H1 (cell line): ENCODE measurements around the gene TCERG1L. TPM values are rescaled to one million over a fixed set of nuclear protein-coding genes. Genes with fewer than 3 reads are reported as not detected.
A peak's percentile ranks its signal among the peaks of the same experiment; 100 is the strongest.

ENCODE experiments used
- CTCF ChIA-PET: fragments of 300-600 bp; sonication (Branson Sonifier 250); formaldehyde crosslinking; loops from one replicate; lab custom pipeline; 2021; ENCODE audit not compliant: partially characterized antibody; lab: Charles Lee
- POLR2A ChIA-PET: fragments of 300-600 bp; sonication (Branson Sonifier 250); formaldehyde crosslinking; loops from one replicate; lab custom pipeline; 2021; ENCODE audit warnings: inconsistent platforms; ENCODE audit not compliant: partially characterized antibody; lab: Charles Lee
- DNase-seq, 2 experiments: peaks; one replicate each; pipeline versions ENCODE4 v3.0.0 to v3.0.0-alpha.2; 2010 to 2022; ENCODE audit warnings: low spot score in 2 of 2, low read depth in 1 of 2, mixed read lengths in 1 of 2
- FAIRE-seq: peaks from 2 replicates; lab custom pipeline; 2011; peaks lifted over from hg19 to GRCh38; lab: Jason Lieb, UNC
- H2AFZ ChIP-seq: 2 replicates; pipeline ENCODE4 v1.8.1; 2012; ENCODE audit warnings: low read length, inconsistent platforms
- H2AK5ac ChIP-seq: 2 replicates; pipeline ENCODE4 v1.6.1; 2013; ENCODE audit warnings: low read depth, low read length
- H2BK120ac ChIP-seq: replicated peaks from 2 replicates; pipeline ENCODE3; 2013; ENCODE audit warnings: low read depth, low read length, inconsistent platforms
- H2BK12ac ChIP-seq: 2 replicates; pipeline ENCODE4 v1.6.1; 2013; ENCODE audit warnings: low read depth, low read length
- H2BK15ac ChIP-seq: 2 replicates; pipeline ENCODE4 v1.6.1; 2013; ENCODE audit warnings: low read length
- H2BK20ac ChIP-seq: 2 replicates; pipeline ENCODE4 v1.6.1; 2013; ENCODE audit warnings: low read length
- H2BK5ac ChIP-seq: 2 replicates; pipeline ENCODE4 v1.6.1; 2013; ENCODE audit warnings: low read depth, low read length
- H3K14ac ChIP-seq: 2 replicates; pipeline ENCODE4 v1.6.1; 2013; ENCODE audit warnings: inconsistent platforms; ENCODE audit not compliant: insufficient read length
- H3K18ac ChIP-seq: 2 replicates; pipeline ENCODE4 v1.6.1; 2013; ENCODE audit warnings: low read length; ENCODE audit errors: extremely low read depth
- H3K23ac ChIP-seq: 2 replicates; pipeline ENCODE4 v1.6.1; 2013; ENCODE audit warnings: inconsistent platforms; ENCODE audit not compliant: insufficient read length
- H3K23me2 ChIP-seq: 2 replicates; pipeline ENCODE4 v1.6.1; 2013; ENCODE audit warnings: low read depth, low read length
- H3K27ac ChIP-seq: 2 replicates; pipeline ENCODE4 v1.6.1; 2011; ENCODE audit warnings: low read depth, low read length, inconsistent platforms
- H3K27me3 ChIP-seq, 4 experiments: replicated peaks in 1 of 4; 1 replicate in 1 of 4; 2 replicates in 3 of 4; pipeline versions ENCODE4 v1.6.1 to v1.8.1; 2011 to 2013; ENCODE audit warnings: low read length in 3 of 4, mild to moderate bottlenecking in 3 of 4, inconsistent platforms in 2 of 4, mixed read lengths in 2 of 4, moderate library complexity in 1 of 4; ENCODE audit not compliant: control insufficient read depth in 3 of 4, insufficient read depth in 3 of 4; ENCODE audit errors: extremely low read depth in 1 of 4
- H3K36me3 ChIP-seq, 4 experiments: 2 replicates each; pipeline versions ENCODE4 v1.6.1 to v1.8.1; 2011 to 2013; ENCODE audit warnings: mild to moderate bottlenecking in 4 of 4, low read length in 3 of 4, moderate library complexity in 2 of 4, control low read depth in 1 of 4, inconsistent platforms in 1 of 4; ENCODE audit not compliant: insufficient read depth in 4 of 4, control insufficient read depth in 2 of 4
- H3K4ac ChIP-seq: replicated peaks from 2 replicates; pipeline ENCODE3; 2013; ENCODE audit warnings: low read length, low read depth, mixed read lengths, inconsistent platforms; ENCODE audit not compliant: insufficient read length
- H3K4me1 ChIP-seq, 4 experiments: replicated peaks in 1 of 4; 1 replicate in 1 of 4; 2 replicates in 3 of 4; pipeline versions ENCODE4 v1.6.1 to v1.8.1; 2011 to 2013; ENCODE audit warnings: low read length in 3 of 4, inconsistent platforms in 2 of 4, mixed read lengths in 1 of 4; ENCODE audit not compliant: insufficient read depth in 4 of 4, control insufficient read depth in 3 of 4
- H3K4me2 ChIP-seq, 2 experiments: 2 replicates each; pipeline versions ENCODE4 v1.6.1 to v1.8.1; 2011 to 2013; ENCODE audit warnings: low read depth in 2 of 2, low read length in 2 of 2, control low read depth in 1 of 2, inconsistent platforms in 1 of 2, mild to moderate bottlenecking in 1 of 2; ENCODE audit not compliant: insufficient read depth in 1 of 2
- H3K4me3 ChIP-seq, 4 experiments: fragments of 200-600, 300-600 bp in 1 of 4; sonication (generic), shearing (Covaris generic), sonication (Bioruptor Twin) in 1 of 4; 2 replicates each; pipeline versions ENCODE4 v1.5.1 to v1.8.1; 2011 to 2016; ENCODE audit warnings: low read length in 4 of 4, low read depth in 3 of 4, control low read depth in 2 of 4, inconsistent platforms in 2 of 4, mild to moderate bottlenecking in 2 of 4, mixed read lengths in 1 of 4, moderate library complexity in 1 of 4; ENCODE audit not compliant: insufficient read depth in 2 of 4; ENCODE audit errors: extremely low read depth in 1 of 4
- H3K56ac ChIP-seq: replicated peaks from 2 replicates; pipeline ENCODE3; 2013; ENCODE audit warnings: low read depth, mild to moderate bottlenecking, mixed read lengths, low read length, inconsistent platforms; ENCODE audit not compliant: insufficient read length
- H3K79me1 ChIP-seq: 2 replicates; pipeline ENCODE4 v1.6.1; 2013; ENCODE audit warnings: low read depth, low read length, control low read depth
- H3K79me2 ChIP-seq, 2 experiments: 2 replicates each; pipeline versions ENCODE4 v1.6.1 to v1.8.1; 2012 to 2013; ENCODE audit warnings: low read length in 2 of 2, mild to moderate bottlenecking in 2 of 2, inconsistent platforms in 1 of 2; ENCODE audit not compliant: insufficient read depth in 2 of 2, control insufficient read depth in 1 of 2
- H3K9ac ChIP-seq, 4 experiments: replicated peaks in 1 of 4; 1 replicate in 1 of 4; 2 replicates in 3 of 4; pipeline versions ENCODE4 v1.6.1 to v1.8.1; 2011 to 2013; ENCODE audit warnings: low read depth in 3 of 4, low read length in 3 of 4, control low read depth in 2 of 4, mild to moderate bottlenecking in 2 of 4, moderate library complexity in 2 of 4, inconsistent platforms in 1 of 4; ENCODE audit errors: extremely low read depth in 1 of 4
- H3K9me3 ChIP-seq, 2 experiments: 2 replicates each; pipeline versions ENCODE4 v1.6.1 to v1.8.1; 2012 to 2013; ENCODE audit warnings: mild to moderate bottlenecking in 2 of 2, moderate library complexity in 2 of 2, control low read depth in 1 of 2, inconsistent platforms in 1 of 2, low read depth in 1 of 2, low read length in 1 of 2, mixed read lengths in 1 of 2; ENCODE audit not compliant: insufficient read depth in 2 of 2
- H4K20me1 ChIP-seq, 2 experiments: replicated peaks in 1 of 2; 2 replicates each; pipeline versions ENCODE3 to v1.8.1; 2011 to 2013; ENCODE audit warnings: inconsistent platforms in 2 of 2, low read length in 2 of 2, mild to moderate bottlenecking in 1 of 2; ENCODE audit not compliant: insufficient read depth in 2 of 2, control insufficient read depth in 1 of 2
- H4K5ac ChIP-seq: 2 replicates; pipeline ENCODE4 v1.6.1; 2013; ENCODE audit warnings: low read length, low read depth, mixed read lengths, inconsistent platforms; ENCODE audit not compliant: insufficient read length
- H4K8ac ChIP-seq: 2 replicates; pipeline ENCODE4 v1.8.0; 2013; ENCODE audit warnings: mild to moderate bottlenecking, moderate library complexity, low read length, inconsistent platforms; ENCODE audit not compliant: insufficient read depth; ENCODE audit errors: extremely low read depth
- H4K91ac ChIP-seq: replicated peaks from 2 replicates; pipeline ENCODE3; 2013; ENCODE audit warnings: low read length, mixed read lengths, inconsistent platforms; ENCODE audit not compliant: insufficient read length
- CEBPB ChIP-seq: IDR thresholded peaks from 2 replicates; pipeline ENCODE4 v1.6.1; 2012; ENCODE audit warnings: low read depth, low read length
- RAD21 ChIP-seq, 2 experiments: IDR thresholded peaks in 1 of 2; conservative IDR thresholded peaks in 1 of 2; 2 replicates each; pipeline ENCODE4 v1.6.1; 2011; ENCODE audit warnings: low read depth in 2 of 2, low read length in 2 of 2, improper control_type of control experiment in 1 of 2, inconsistent platforms in 1 of 2, mild to moderate bottlenecking in 1 of 2, moderate library complexity in 1 of 2
- WGBS, 2 experiments: shearing (Covaris generic) in 1 of 2; methylation state at CpG; one replicate each; pipeline versions ENCODE4 v1.1.6 to v1.1.7; 2013 to 2015; ENCODE audit warnings: low lambda C conversion rate in 2 of 2, mixed read lengths in 2 of 2, inconsistent platforms in 1 of 2, low coverage in 1 of 2, missing lambda C conversion rate in 1 of 2; ENCODE audit not compliant: insufficient replicate concordance in 2 of 2, insufficient coverage in 1 of 2, insufficient read length in 1 of 2; ENCODE audit errors: extremely low coverage in 1 of 2, missing lambda C conversion rate in 1 of 2; 5-methylcytosine and 5-hydroxymethylcytosine counted together
- polyA plus RNA-seq, 7 experiments: library from polyadenylated mRNA; depleted of rRNA in 3 of 7; stranded (reverse) in 5 of 7; unstranded in 2 of 7; fragments of >200 nt in 5 of 7; fragments of 200-250 nt in 2 of 7; gene quantifications; 1 replicate in 5 of 7; 2 replicates in 1 of 7; 4 replicates in 1 of 7; pipeline versions ENCODE4 v1.2.1 to v1.2.3, GENCODE V29; 2011 to 2013; ENCODE audit warnings: missing spikeins in 2 of 7, mixed read lengths in 2 of 7
- total RNA-seq: library from RNA; stranded (reverse); fragmentation: NEBNext Ultra II Directional; extraction: Animal tissue kit (Norgen Biotek cat#: 25700); gene quantifications from 2 replicates; pipeline ENCODE4 v1.2.1, GENCODE V29; 2021
- TF ChIP-seq, protein P1 (sequence below), 3 experiments: IDR thresholded peaks; 1 replicate in 2 of 3; 2 replicates in 1 of 3; pipeline versions ENCODE4 v1.5.1 to v1.6.1; 2011; ENCODE audit warnings: low read length in 3 of 3, mild to moderate bottlenecking in 3 of 3, inconsistent platforms in 2 of 3, low read depth in 1 of 3, moderate library complexity in 1 of 3; ENCODE audit not compliant: insufficient read depth in 1 of 3; ENCODE audit errors: control extremely low read depth in 1 of 3

TCERG1L gene
- total and polyA plus RNA-seq, 2 of the 8 experiments (the other 6 are each of a cell fraction or from before 2014, with no cell fraction given), result 3.9 to 6.9 TPM

DNA sequence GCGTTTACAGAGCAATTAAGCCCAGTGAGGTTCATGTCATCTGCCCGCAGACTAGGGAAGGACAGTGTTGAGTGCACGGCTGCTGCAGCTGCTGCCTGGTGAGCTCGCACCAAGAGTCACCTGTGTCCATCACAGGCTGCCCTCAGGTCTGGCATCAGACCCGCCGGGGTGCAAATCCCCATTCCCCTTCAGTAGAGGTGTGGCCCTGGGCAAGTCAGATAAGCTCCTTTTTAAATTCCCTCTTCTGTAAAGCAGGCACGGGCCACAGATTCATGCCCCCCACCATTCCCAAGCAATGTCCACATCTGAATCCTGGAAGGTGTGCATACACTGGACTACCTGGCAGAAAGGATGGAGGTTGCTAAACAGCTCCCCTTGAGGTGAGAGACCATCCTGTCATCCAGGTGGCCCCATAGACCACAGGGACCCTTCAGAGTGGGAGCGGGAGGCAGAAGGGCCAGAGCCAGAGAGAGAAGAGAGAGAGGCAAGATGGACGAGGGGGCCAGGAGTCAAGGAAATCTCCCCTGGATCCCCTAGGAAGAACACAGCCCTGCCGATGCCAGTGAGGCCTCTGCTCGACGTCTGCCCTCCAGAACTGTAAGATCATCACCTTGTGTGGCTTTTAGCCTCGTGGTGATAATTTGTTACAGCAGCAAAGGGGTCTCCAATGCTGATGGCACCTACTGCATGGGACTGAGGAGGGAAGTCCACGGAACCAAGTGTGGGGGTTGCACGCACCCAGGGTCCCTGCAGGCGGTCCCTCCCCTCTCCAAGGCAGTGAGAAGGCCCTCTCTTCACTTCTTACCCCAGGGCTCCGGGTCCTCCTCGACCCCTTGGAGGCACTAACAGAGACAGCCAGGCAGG, 168.8 kb downstream of the TCERG1L start:
- Histone ChIP-seq H4K5ac (no peak overlapping the region), H3K14ac (no peak overlapping the region), H2BK120ac (no peak overlapping the region), H3K4ac (no peak overlapping the region), H3K27ac (no peak overlapping the region), H3K79me1 (no peaks in the 10 kb centered on the region), H3K9ac (no peak overlapping the region), H3K4me3 (no peak overlapping the region), H3K27me3 (no peaks in the 10 kb centered on the region), H2BK5ac (no peak overlapping the region), H3K79me2 (no peaks in the 10 kb centered on the region), H2BK12ac (no peak overlapping the region), H2BK15ac (no peak overlapping the region), H3K36me3 (no peaks in the 10 kb centered on the region), H4K20me1 (no peaks in the 10 kb centered on the region), H3K23me2 (no peaks in the 10 kb centered on the region; the same call in 1 of the 2 replicates), H4K91ac (no peak overlapping the region), H3K18ac (no peak overlapping the region), H3K4me1 (peaks cover 0 to 3% (median 1%) of the 10 kb centered on the region in 4 experiments; a peak in 5 of 7 replicates), H2AFZ (no peak overlapping the region), H2AK5ac (no peak overlapping the region), H3K4me2 (no peak overlapping the region), H2BK20ac (no peak overlapping the region), H4K8ac (peak overlapping the region; percentile 9; the same call in 1 of the 2 replicates), H3K23ac (no peak overlapping the region), H3K56ac (no peak overlapping the region), H3K9me3 (peaks cover 0 to 7% of the 10 kb centered on the region in 2 experiments; a peak in 1 of 4 replicates)
- POLR2A ChIA-PET, result no interaction called here
- WGBS, 2 experiments, result 85% methylated on average over 18 of the region's 18 CpGs; no CpG with 5 or more reads in 1 of the 2 experiments
- no peak for FAIRE-seq
- no peak for DNase-seq
- TF ChIP-seq CEBPB (no peak), RAD21 (IDR thresholded peaks at IDR 0.05 in 1 of 2, conservative IDR thresholded peaks at IDR 0.05 in 1 of 2; ENCODE audit: low read depth in 2 of 2, low read length in 2 of 2) (peak; percentile 12 to 19; a peak in 3 of 4 replicates)
- TF ChIP-seq, protein P1, sequence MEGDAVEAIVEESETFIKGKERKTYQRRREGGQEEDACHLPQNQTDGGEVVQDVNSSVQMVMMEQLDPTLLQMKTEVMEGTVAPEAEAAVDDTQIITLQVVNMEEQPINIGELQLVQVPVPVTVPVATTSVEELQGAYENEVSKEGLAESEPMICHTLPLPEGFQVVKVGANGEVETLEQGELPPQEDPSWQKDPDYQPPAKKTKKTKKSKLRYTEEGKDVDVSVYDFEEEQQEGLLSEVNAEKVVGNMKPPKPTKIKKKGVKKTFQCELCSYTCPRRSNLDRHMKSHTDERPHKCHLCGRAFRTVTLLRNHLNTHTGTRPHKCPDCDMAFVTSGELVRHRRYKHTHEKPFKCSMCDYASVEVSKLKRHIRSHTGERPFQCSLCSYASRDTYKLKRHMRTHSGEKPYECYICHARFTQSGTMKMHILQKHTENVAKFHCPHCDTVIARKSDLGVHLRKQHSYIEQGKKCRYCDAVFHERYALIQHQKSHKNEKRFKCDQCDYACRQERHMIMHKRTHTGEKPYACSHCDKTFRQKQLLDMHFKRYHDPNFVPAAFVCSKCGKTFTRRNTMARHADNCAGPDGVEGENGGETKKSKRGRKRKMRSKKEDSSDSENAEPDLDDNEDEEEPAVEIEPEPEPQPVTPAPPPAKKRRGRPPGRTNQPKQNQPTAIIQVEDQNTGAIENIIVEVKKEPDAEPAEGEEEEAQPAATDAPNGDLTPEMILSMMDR (IDR thresholded peaks at IDR 0.05; ENCODE audit: control extremely low read depth in 1 of 3, insufficient read depth in 1 of 3, low read depth in 1 of 3, low read length in 3 of 3), result peak in 2 of 3 experiments; percentile 9 to 50; a peak in 3 of 4 replicates
- CTCF ChIA-PET, result interaction anchor here (0.7 to 2.7 kb wide), 16 partner anchors 9 to 227 kb away, joined by 3 to 15 read pairs (median 4); no protein-coding TSS in a partner anchor
